GM21717 (cell line): Measurements from ENCODE around the gene LHX5.
"Not testable (repeated sequence)": the region's sequence is repeated elsewhere in the genome, so short reads cannot be mapped to it uniquely, and the experiment has no call there.

ENCODE experiments used
- ATAC-seq: cut with Tn5 transposase; IDR thresholded peaks from one replicate; pipeline ENCODE4 v1.9.1; 2021; ENCODE audit warnings: mild to moderate bottlenecking, moderate library complexity; ENCODE audit not compliant: unreplicated experiment

Gene LHX5

GRCh38 chr12:113471619-113472171 is at the start of gene LHX5:
Gene LHX5 (minus strand): TSS chr12:113471871. CDS start chr12:113471498, 373 bp downstream.
- no peak for ATAC-seq

GRCh38 chr12:113519464-113520307 is 48.0 kb upstream of the LHX5 start:
- ATAC-seq: no peak

- ATAC-seq: no peak
These were observed 43.6 kb upstream of the LHX5 start for GRCh38 chr12:113515082-113515856.

- ATAC-seq: no peak
These were observed 42.9 kb upstream of the LHX5 start for GRCh38 chr12:113514602-113515001.

GRCh38 chr12:113512568-113512967 is 40.9 kb upstream of the LHX5 start:
- no peak for ATAC-seq

- ATAC-seq: no peak
These were observed 35.2 kb upstream of the LHX5 start for GRCh38 chr12:113506867-113507266.

- no peak for ATAC-seq
These were observed 34.3 kb upstream of the LHX5 start for GRCh38 chr12:113505941-113506340.

- no peak for ATAC-seq
These were observed 33.2 kb upstream of the LHX5 start for GRCh38 chr12:113504917-113505316.

- ATAC-seq: no peak
These were observed 29.2 kb upstream of the LHX5 start for GRCh38 chr12:113500782-113501311.

- ATAC-seq: no peak
These were observed 28.6 kb upstream of the LHX5 start for GRCh38 chr12:113500306-113500675.

- ATAC-seq: no peak
These were observed 26.8 kb upstream of the LHX5 start for GRCh38 chr12:113498490-113498889.

- no peak for ATAC-seq
These were observed 26.0 kb upstream of the LHX5 start for GRCh38 chr12:113497693-113498092.

- ATAC-seq: not testable (repeated sequence)
These were observed 24.3 kb upstream of the LHX5 start for GRCh38 chr12:113495941-113496340.

- no peak for ATAC-seq
These were observed 16.7 kb upstream of the LHX5 start for GRCh38 chr12:113488322-113488721.

- ATAC-seq: no peak
These were observed 15.1 kb upstream of the LHX5 start for GRCh38 chr12:113486722-113487121.

- no peak for ATAC-seq
These were observed 13.7 kb upstream of the LHX5 start for GRCh38 chr12:113485330-113485729.

GRCh38 chr12:113482334-113482733 is 10.7 kb upstream of the LHX5 start:
- ATAC-seq: no peak

GRCh38 chr12:113480336-113480971 is 8.8 kb upstream of the LHX5 start:
- ATAC-seq: no peak

- no peak for ATAC-seq
These were observed 8.1 kb upstream of the LHX5 start for GRCh38 chr12:113479590-113480335.

- no peak for ATAC-seq
These were observed 7.5 kb upstream of the LHX5 start for GRCh38 chr12:113479216-113479589.
